ENCODE results near the gene STYK1. TPM values are rescaled to one million over a fixed set of nuclear protein-coding genes. Genes with fewer than 3 reads are reported as not detected.

STYK1 gene
- total and polyA plus RNA-seq, 11 donors, result 0.01 to 0.21 TPM; not detected in 9

- DNase-seq, result no peak
- no peaks in the 10 kb centered on the region for H3K9me3 ChIP-seq
- peaks cover 7 to 54% (median 47%) of the 10 kb centered on the region in 12 donors for H3K4me1 ChIP-seq
- no peaks in the 10 kb centered on the region for H3K27me3 ChIP-seq
- no peak for ATAC-seq
- H3K27ac ChIP-seq, result peak overlapping the region in 4 of 12 donors; percentile 98 to 99 (median 98)
- H3K36me3 ChIP-seq, result peaks cover 0 to 72% (median 53%) of the 10 kb centered on the region in 9 donors
- 90 to 95% (median 93%) methylated on average over 6 of the region's 6 CpGs for WGBS, 4 donors
- TF ChIP-seq CTCF (IDR thresholded peaks at IDR 0.05) (no peak), POLR2A (IDR thresholded peaks at IDR 0.05) (no peak)
- H3K4me3 ChIP-seq, result no peak overlapping the region
- intact Hi-C loops (cut with DNase I), result loop anchor here in 3 of 10 donors (5.0 to 10.0 kb wide), 2 partner anchors 37 to 501 kb away; partner anchors contain the start of gene GABARAPL1 (in 2 of the 3)
These were observed 41.6 kb upstream of the STYK1 start for GRCh38 chr12:10715491-10715890.

GRCh38 chr12:10709808-10710207 lies 36.0 kb upstream of the STYK1 start:
- H3K27me3 ChIP-seq, result no peaks in the 10 kb centered on the region
- intact Hi-C loops (cut with DNase I), result loop anchor here in 2 of 10 donors (1.0 to 10.0 kb wide), 2 partner anchors 10 to 495 kb away; partner anchors contain the start of gene GABARAPL1 (in 2 of the 2)
- peak overlapping the region in 8 of 12 donors; percentile 17 to 85 (median 73) for H3K27ac ChIP-seq
- H3K4me1 ChIP-seq, result peaks cover 0 to 50% (median 23%) of the 10 kb centered on the region in 12 donors
- no peak for TF ChIP-seq CTCF (IDR thresholded peaks at IDR 0.05)
- 94 to 96% (median 95%) methylated on average over 16 of the region's 16 CpGs for WGBS, 4 donors
- no peak overlapping the region for H3K4me3 ChIP-seq
- DNase-seq, result no peak
- H3K9me3 ChIP-seq, result no peaks in the 10 kb centered on the region
- peaks cover 0 to 100% (median 92%) of the 10 kb centered on the region in 9 donors for H3K36me3 ChIP-seq
- peak in 1 of 4 donors; percentile 15 for ATAC-seq

- TF ChIP-seq CTCF (IDR thresholded peaks at IDR 0.05), result no peak
- TF ChIP-seq POLR2A (IDR thresholded peaks at IDR 0.05), result no peak
- WGBS, 4 donors, result 39 to 53% (median 43%) methylated on average over 4 of the region's 4 CpGs
- Histone ChIP-seq H3K27ac (peak overlapping the region; percentile 17 to 85 (median 69)), H3K36me3 (peaks cover 0 to 100% (median 91%) of the 10 kb centered on the region in 9 donors), H3K9me3 (no peaks in the 10 kb centered on the region), H3K4me1 (peaks cover 0 to 54% (median 24%) of the 10 kb centered on the region in 12 donors), H3K4me3 (no peak overlapping the region), H3K27me3 (no peaks in the 10 kb centered on the region)
- DNase-seq (no peak), ATAC-seq (peak; percentile 88 to 92 (median 90))
- intact Hi-C loops (cut with DNase I), result loop anchor here in 1 of 10 donors (1.0 kb wide), 1 partner anchor 11 kb away; no protein-coding TSS in a partner anchor
These were observed 35.0 kb upstream of the STYK1 start for GRCh38 chr12:10708862-10709261.

- DNase-seq (no peak), ATAC-seq (peak in 3 of 4 donors; percentile 48 to 68 (median 51))
- WGBS, 4 donors, result 11 to 51% (median 32%) methylated on average over 2 of the region's 2 CpGs
- H3K9me3 ChIP-seq, result no peaks in the 10 kb centered on the region
- H3K27me3 ChIP-seq, result no peaks in the 10 kb centered on the region
- H3K27ac ChIP-seq, result peak overlapping the region in 8 of 12 donors; percentile 14 to 75 (median 55)
- no peak overlapping the region for H3K4me3 ChIP-seq
- peaks cover 0 to 100% (median 91%) of the 10 kb centered on the region in 9 donors for H3K36me3 ChIP-seq
- no peak for TF ChIP-seq CTCF (IDR thresholded peaks at IDR 0.05)
- TF ChIP-seq POLR2A (IDR thresholded peaks at IDR 0.05), result no peak
- intact Hi-C loops (cut with DNase I), result no loop called here
- H3K4me1 ChIP-seq, result peaks cover 0 to 47% (median 21%) of the 10 kb centered on the region in 12 donors
These were observed 31.8 kb upstream of the STYK1 start for GRCh38 chr12:10705655-10706054.

All from heart left ventricle (tissue), 16 donors.